PC-9 (cell line): ENCODE data around the gene ST6GALNAC2. TPM values are rescaled to one million over a fixed set of nuclear protein-coding genes. Genes with fewer than 3 reads are reported as not detected.
A peak's percentile ranks its signal among the peaks of the same experiment; 100 is the strongest.

Experiments
- BruUV-seq: library from RNA; stranded (reverse); fragments of 400-500 nt; replicated peaks from 2 replicates; lab custom pipeline; 2021; lab: Mats Ljungman, UMichigan
- CTCF ChIA-PET: fragments of 300-600 bp; sonication (Branson Sonifier 250); formaldehyde crosslinking; loops from one replicate; lab custom pipeline; 2022; ENCODE audit warnings: antibody characterized with exemption; lab: Charles Lee
- POLR2A ChIA-PET: fragments of 300-600 bp; sonication (Branson Sonifier 250); formaldehyde crosslinking; loops from one replicate; lab custom pipeline; 2022; ENCODE audit warnings: antibody characterized with exemption; ENCODE audit not compliant: unreplicated experiment; lab: Charles Lee
- DNase-seq, 2 experiments: peaks; one replicate each; pipeline versions ENCODE4 v3.0.0 to v3.0.0-alpha.2; 2015 to 2022; ENCODE audit warnings: mixed read lengths in 1 of 2
- H2AFZ ChIP-seq: fragments of 200-600 bp; sonication (generic); 2 replicates; pipeline ENCODE4 v1.8.1; 2017; ENCODE audit warnings: antibody characterized with exemption
- H3F3A ChIP-seq: fragments of 200-600 bp; sonication (generic); 2 replicates; pipeline ENCODE4 v1.8.1; 2017; ENCODE audit warnings: antibody characterized with exemption, mild to moderate bottlenecking, low read depth; ENCODE audit not compliant: insufficient read depth
- H3K27ac ChIP-seq: fragments of 200-600 bp; sonication (generic); 2 replicates; pipeline ENCODE4 v1.6.1; 2016; ENCODE audit warnings: mixed run types
- H3K27me3 ChIP-seq: fragments of 200-600 bp; sonication (generic); 2 replicates; pipeline ENCODE4 v1.6.1; 2016; ENCODE audit warnings: low read depth, mixed run types; ENCODE audit not compliant: insufficient read depth
- H3K36me3 ChIP-seq: fragments of 200-600 bp; sonication (generic); 2 replicates; pipeline ENCODE4 v1.6.1; 2016; ENCODE audit warnings: low read depth, mixed run types
- H3K4me1 ChIP-seq: fragments of 200-600 bp; sonication (generic); replicated peaks from 2 replicates; pipeline ENCODE4 v1.6.1; 2016; ENCODE audit warnings: mixed run types; ENCODE audit not compliant: insufficient read depth
- H3K4me2 ChIP-seq: fragments of 200-600 bp; sonication (generic); 2 replicates; pipeline ENCODE4 v1.6.1; 2017; ENCODE audit warnings: mixed run types
- H3K4me3 ChIP-seq: fragments of 200-600 bp; sonication (generic); 2 replicates; pipeline ENCODE4 v1.6.1; 2016; ENCODE audit warnings: mixed run types
- H3K79me2 ChIP-seq: fragments of 200-600 bp; sonication (generic); 2 replicates; pipeline ENCODE4 v1.6.1; 2017; ENCODE audit warnings: low read depth, mixed run types
- H3K9me2 ChIP-seq: fragments of 200-600 bp; sonication (generic); 2 replicates; pipeline ENCODE4 v1.8.1; 2017; ENCODE audit warnings: mild to moderate bottlenecking; ENCODE audit not compliant: insufficient read depth
- H3K9me3 ChIP-seq: fragments of 200-600 bp; sonication (generic); 2 replicates; pipeline ENCODE4 v1.8.1; 2016; ENCODE audit warnings: low read depth; ENCODE audit not compliant: insufficient read depth
- H4K20me1 ChIP-seq: fragments of 200-600 bp; sonication (generic); 2 replicates; pipeline ENCODE4 v1.8.1; 2017; ENCODE audit not compliant: insufficient read depth
- EZH2 ChIP-seq: fragments of 200-600 bp; sonication (generic); IDR thresholded peaks from 2 replicates; pipeline ENCODE4 v1.8.0; 2017; ENCODE audit warnings: antibody characterized with exemption, low read depth
- intact Hi-C: fragments of 100-400 bp; cut with micrococcal nuclease; formaldehyde crosslinking; loops from one replicate; pipeline ENCODE4 v1.10.0; 2022; ENCODE audit not compliant: unreplicated experiment
- total RNA-seq: library from RNA; stranded (reverse); gene quantifications from 2 replicates; pipeline ENCODE4 v1.2.3, GENCODE V29; 2021
- TF ChIP-seq, protein P1 (sequence below): fragments of 200-600 bp; sonication (generic); conservative IDR thresholded peaks from 2 replicates; pipeline ENCODE4 v1.6.1; 2017; ENCODE audit warnings: mixed run types, antibody characterized with exemption, mild to moderate bottlenecking, moderate library complexity

ST6GALNAC2 gene
- total RNA-seq, 1 experiment from 2014 or later = 15.5 TPM

DNA sequence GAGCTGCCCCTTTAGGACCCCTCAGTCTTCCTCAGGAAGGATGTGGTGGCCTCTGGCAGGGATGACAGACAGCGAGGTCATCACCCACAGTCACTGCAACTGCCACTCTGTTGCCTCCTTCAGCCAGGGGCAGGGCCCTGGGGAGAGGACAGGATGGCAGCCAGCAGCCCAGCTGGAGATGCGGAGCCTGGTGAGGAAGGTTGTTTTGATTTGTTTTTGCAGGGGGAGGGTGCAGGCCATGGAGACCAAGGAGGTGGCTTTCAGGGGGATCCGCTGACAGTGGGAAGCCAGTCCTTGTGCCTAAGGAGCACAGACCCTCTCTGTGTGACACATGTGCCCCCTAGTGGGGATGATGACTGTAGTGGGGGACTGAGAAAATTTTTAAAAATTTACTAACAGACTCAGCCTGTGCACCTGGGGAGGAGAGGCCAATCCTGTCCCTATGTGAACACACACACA, 38.4 kb downstream of the ST6GALNAC2 start:
- Histone ChIP-seq H3K36me3 (no peaks in the 10 kb centered on the region), H4K20me1 (no peaks in the 10 kb centered on the region), H3K27ac (no peak overlapping the region), H3K79me2 (no peaks in the 10 kb centered on the region), H3K27me3 (no peaks in the 10 kb centered on the region), H3K9me2 (no peaks in the 10 kb centered on the region), H3K9me3 (no peaks in the 10 kb centered on the region), H3K4me3 (no peak overlapping the region), H3K4me2 (no peak overlapping the region), H3K4me1 (peaks cover 15% of the 10 kb centered on the region), H3F3A (peaks cover 18% of the 10 kb centered on the region), H2AFZ (no peak overlapping the region)
- TF ChIP-seq, protein P1, sequence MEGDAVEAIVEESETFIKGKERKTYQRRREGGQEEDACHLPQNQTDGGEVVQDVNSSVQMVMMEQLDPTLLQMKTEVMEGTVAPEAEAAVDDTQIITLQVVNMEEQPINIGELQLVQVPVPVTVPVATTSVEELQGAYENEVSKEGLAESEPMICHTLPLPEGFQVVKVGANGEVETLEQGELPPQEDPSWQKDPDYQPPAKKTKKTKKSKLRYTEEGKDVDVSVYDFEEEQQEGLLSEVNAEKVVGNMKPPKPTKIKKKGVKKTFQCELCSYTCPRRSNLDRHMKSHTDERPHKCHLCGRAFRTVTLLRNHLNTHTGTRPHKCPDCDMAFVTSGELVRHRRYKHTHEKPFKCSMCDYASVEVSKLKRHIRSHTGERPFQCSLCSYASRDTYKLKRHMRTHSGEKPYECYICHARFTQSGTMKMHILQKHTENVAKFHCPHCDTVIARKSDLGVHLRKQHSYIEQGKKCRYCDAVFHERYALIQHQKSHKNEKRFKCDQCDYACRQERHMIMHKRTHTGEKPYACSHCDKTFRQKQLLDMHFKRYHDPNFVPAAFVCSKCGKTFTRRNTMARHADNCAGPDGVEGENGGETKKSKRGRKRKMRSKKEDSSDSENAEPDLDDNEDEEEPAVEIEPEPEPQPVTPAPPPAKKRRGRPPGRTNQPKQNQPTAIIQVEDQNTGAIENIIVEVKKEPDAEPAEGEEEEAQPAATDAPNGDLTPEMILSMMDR = peak; percentile 69
- TF ChIP-seq EZH2 = no peak
- intact Hi-C loops = loop anchor here (1.0 kb wide), 2 partner anchors 24 to 80 kb away; partner anchors contain the start of gene AANAT
- DNase-seq = peak in 1 of 2 experiments; percentile 47
- ChIA-PET POLR2A (no interaction called here), CTCF (interaction anchor here (1.0 to 1.1 kb wide), 2 partner anchors 24 to 25 kb away, joined by 3 to 5 read pairs; no protein-coding TSS in a partner anchor)
- BruUV-seq = TSS peak; percentile 16

GRCh38 chr17:76546556-76547182, 39.0 kb downstream of the ST6GALNAC2 start:
- H2AFZ ChIP-seq = no peak overlapping the region

DNA sequence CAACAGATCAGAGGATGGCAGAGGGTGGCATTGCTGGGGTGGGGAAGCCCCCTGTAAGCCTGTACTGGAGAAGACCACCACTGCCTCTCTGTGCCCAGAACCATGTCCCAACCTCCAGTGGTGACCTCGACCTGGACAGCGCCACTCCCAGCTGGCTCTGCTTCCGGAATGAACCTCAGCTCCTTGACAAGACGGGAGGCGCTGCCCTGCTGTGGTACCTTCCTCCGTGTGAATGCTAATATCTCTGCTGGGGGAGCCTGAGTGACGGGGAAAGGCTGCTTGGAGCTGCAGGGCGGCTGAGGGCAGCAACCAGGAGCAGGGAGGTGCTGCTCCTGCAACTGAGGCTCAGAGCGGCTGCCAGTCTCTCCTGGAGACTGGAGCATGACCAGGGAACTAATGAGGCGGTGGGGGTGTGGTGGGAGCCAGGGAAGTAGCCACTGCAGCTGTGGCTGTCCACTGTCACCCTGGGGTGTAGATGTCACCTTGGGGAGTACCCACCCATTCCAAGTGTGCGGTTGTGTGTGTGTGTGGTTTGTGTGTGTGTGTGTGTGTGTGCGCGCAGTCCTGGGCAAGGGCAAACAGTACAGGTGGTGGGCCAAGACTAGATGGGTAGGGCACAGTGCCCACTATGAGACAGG, 39.6 kb downstream of the ST6GALNAC2 start:
- no peaks in the 10 kb centered on the region for H3K79me2 ChIP-seq
- H4K20me1 ChIP-seq = no peaks in the 10 kb centered on the region
- TF ChIP-seq, protein P1 = no peak
- TF ChIP-seq EZH2 = no peak
- H3F3A ChIP-seq = peaks cover 11% of the 10 kb centered on the region
- H2AFZ ChIP-seq = no peak overlapping the region
- BruUV-seq = no TSS peak
- H3K4me1 ChIP-seq = peaks cover 8% of the 10 kb centered on the region
- H3K36me3 ChIP-seq = no peaks in the 10 kb centered on the region
- H3K9me3 ChIP-seq = no peaks in the 10 kb centered on the region
- no peaks in the 10 kb centered on the region for H3K27me3 ChIP-seq
- ChIA-PET POLR2A (no interaction called here), CTCF (interaction anchor here (0.6 to 1.1 kb wide), 4 partner anchors 22 to 112 kb away, joined by 3 to 5 read pairs (median 4); no protein-coding TSS in a partner anchor)
- H3K9me2 ChIP-seq = no peaks in the 10 kb centered on the region
- H3K4me2 ChIP-seq = no peak overlapping the region
- H3K27ac ChIP-seq = no peak overlapping the region
- DNase-seq = no peak
- no peak overlapping the region for H3K4me3 ChIP-seq
- intact Hi-C loops = no loop called here

More at GRCh38 chr17:76546556-76547182, 39.0 kb downstream of the ST6GALNAC2 start:
- intact Hi-C loops = loop anchor here (1.0 kb wide), 2 partner anchors 23 to 79 kb away; partner anchors contain the start of gene AANAT
- CTCF ChIA-PET = interaction anchor here (0.5 to 1.1 kb wide), 4 partner anchors 23 to 112 kb away, joined by 3 to 10 read pairs (median 5); partner anchors contain the start of gene AANAT
- Histone ChIP-seq H3K4me1 (peaks cover 14% of the 10 kb centered on the region), H3K4me2 (no peak overlapping the region), H3K79me2 (no peaks in the 10 kb centered on the region), H3K36me3 (no peaks in the 10 kb centered on the region), H3F3A (peaks cover 17% of the 10 kb centered on the region), H3K27ac (no peak overlapping the region), H3K9me3 (no peaks in the 10 kb centered on the region), H3K4me3 (no peak overlapping the region), H4K20me1 (no peaks in the 10 kb centered on the region), H3K9me2 (no peaks in the 10 kb centered on the region), H3K27me3 (no peaks in the 10 kb centered on the region)
- no peak for DNase-seq
- no TSS peak for BruUV-seq
- POLR2A ChIA-PET = no interaction called here
- TF ChIP-seq EZH2 = no peak
- TF ChIP-seq, protein P1 = no peak
